Chondrocyte (in vitro differentiated cells): ENCODE measurements around the gene CLEC11A. TPM values are rescaled to one million over a fixed set of nuclear protein-coding genes. Genes with fewer than 3 reads are reported as not detected.
"Not testable (repeated sequence)": the region's sequence is repeated elsewhere in the genome, so short reads cannot be mapped to it uniquely, and the experiment has no call there.

Experiments used
- DNase-seq: peaks from one replicate; pipeline ENCODE4 v3.0.0; 2021; ENCODE audit warnings: mixed read lengths, low spot score
- H3K27ac Mint-ChIP-seq: one replicate; pipeline ENCODE4 v1.8.0; 2021; ENCODE audit warnings: mild to moderate bottlenecking, moderate library complexity, mixed read lengths; ENCODE audit not compliant: unreplicated experiment
- H3K27me3 Mint-ChIP-seq: 2 replicates; pipeline ENCODE4 v1.8.0; 2021; ENCODE audit warnings: low read depth, mixed read lengths
- H3K36me3 Mint-ChIP-seq: 2 replicates; pipeline ENCODE4 v1.8.0; 2021; ENCODE audit warnings: low read depth, mixed read lengths
- H3K4me1 Mint-ChIP-seq: 2 replicates; pipeline ENCODE4 v1.8.0; 2021; ENCODE audit warnings: low read depth, mild to moderate bottlenecking, mixed read lengths
- H3K4me3 Mint-ChIP-seq: one replicate; pipeline ENCODE4 v1.8.0; 2021; ENCODE audit warnings: mild to moderate bottlenecking, moderate library complexity, mixed read lengths; ENCODE audit not compliant: unreplicated experiment
- H3K9me3 Mint-ChIP-seq: 2 replicates; pipeline ENCODE4 v1.8.0; 2021; ENCODE audit warnings: low read depth, mixed read lengths
- total RNA-seq: library from RNA; stranded (reverse); gene quantifications from 3 replicates; pipeline ENCODE4 v1.2.1, GENCODE V29; 2021
- TF ChIP-seq, protein P1 (sequence below): fragments of 200-600 bp; sonication (generic); IDR thresholded peaks from 2 replicates; pipeline ENCODE4 v1.5.0; 2021; ENCODE audit warnings: antibody characterized with exemption, mild to moderate bottlenecking, moderate library complexity

The CLEC11A gene
- total RNA-seq, 1 donor from 2014 or later = 5.1 TPM

DNA sequence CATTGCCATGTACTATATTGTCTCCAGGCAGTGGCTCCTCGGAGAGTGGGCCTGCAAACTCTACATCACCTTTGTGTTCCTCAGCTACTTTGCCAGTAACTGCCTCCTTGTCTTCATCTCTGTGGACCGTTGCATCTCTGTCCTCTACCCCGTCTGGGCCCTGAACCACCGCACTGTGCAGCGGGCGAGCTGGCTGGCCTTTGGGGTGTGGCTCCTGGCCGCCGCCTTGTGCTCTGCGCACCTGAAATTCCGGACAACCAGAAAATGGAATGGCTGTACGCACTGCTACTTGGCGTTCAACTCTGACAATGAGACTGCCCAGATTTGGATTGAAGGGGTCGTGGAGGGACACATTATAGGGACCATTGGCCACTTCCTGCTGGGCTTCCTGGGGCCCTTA, 47.7 kb downstream of the CLEC11A start:
- Mint-ChIP-seq H3K4me1 (no peaks in the 10 kb centered on the region), H3K36me3 (no peaks in the 10 kb centered on the region), H3K27ac (no peak overlapping the region), H3K27me3 (peaks cover 31% of the 10 kb centered on the region), H3K4me3 (no peak overlapping the region), H3K9me3 (no peaks in the 10 kb centered on the region)
- TF ChIP-seq, protein P1, sequence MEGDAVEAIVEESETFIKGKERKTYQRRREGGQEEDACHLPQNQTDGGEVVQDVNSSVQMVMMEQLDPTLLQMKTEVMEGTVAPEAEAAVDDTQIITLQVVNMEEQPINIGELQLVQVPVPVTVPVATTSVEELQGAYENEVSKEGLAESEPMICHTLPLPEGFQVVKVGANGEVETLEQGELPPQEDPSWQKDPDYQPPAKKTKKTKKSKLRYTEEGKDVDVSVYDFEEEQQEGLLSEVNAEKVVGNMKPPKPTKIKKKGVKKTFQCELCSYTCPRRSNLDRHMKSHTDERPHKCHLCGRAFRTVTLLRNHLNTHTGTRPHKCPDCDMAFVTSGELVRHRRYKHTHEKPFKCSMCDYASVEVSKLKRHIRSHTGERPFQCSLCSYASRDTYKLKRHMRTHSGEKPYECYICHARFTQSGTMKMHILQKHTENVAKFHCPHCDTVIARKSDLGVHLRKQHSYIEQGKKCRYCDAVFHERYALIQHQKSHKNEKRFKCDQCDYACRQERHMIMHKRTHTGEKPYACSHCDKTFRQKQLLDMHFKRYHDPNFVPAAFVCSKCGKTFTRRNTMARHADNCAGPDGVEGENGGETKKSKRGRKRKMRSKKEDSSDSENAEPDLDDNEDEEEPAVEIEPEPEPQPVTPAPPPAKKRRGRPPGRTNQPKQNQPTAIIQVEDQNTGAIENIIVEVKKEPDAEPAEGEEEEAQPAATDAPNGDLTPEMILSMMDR = no peak
- DNase-seq = no peak

DNA sequence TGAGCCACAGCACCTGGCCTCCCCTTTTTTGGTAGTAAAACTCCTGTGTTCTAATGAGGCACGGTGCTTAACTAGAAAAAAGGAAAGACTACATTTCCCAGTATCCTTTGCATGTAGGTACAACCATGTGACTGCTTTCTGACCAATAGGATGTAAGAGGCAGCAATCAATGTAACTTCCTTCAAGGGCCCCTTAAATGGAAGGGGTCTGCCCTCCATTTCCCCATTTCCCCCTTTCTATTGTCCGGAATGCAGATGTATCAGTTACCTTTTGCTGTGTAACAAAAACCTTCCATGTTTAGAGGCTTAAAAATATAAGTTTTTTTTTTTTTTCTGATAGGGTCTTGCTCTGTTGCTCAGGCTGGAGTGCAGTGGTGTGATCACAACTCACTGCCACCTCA, 49.3 kb downstream of the CLEC11A start:
- H3K27me3 Mint-ChIP-seq = peaks cover 30% of the 10 kb centered on the region
- H3K27ac Mint-ChIP-seq = no peak overlapping the region
- DNase-seq = no peak
- H3K9me3 Mint-ChIP-seq = no peaks in the 10 kb centered on the region
- H3K36me3 Mint-ChIP-seq = no peaks in the 10 kb centered on the region
- TF ChIP-seq, protein P1 = no peak
- no peak overlapping the region for H3K4me3 Mint-ChIP-seq
- H3K4me1 Mint-ChIP-seq = no peaks in the 10 kb centered on the region

DNA sequence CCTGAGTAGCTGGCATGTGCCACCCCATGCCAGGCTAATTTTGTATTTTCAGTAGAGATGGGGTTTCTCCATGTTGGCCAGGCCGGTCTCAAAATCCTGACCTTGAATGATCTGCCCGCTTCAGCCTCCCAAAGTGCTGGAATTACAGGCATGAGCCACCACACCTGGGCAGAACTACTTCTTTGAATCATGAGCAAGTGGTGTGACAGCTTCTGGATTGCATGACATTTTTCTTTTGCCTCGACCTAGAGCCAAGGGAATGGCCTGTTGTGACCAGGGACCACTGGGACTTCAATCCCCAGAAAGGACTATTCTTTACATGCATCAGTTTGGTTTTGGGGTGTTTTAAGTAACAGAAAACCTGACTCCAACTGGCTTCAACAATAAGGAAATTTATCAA, 49.7 kb downstream of the CLEC11A start:
- not testable (repeated sequence) for H3K27ac Mint-ChIP-seq, H3K4me1 Mint-ChIP-seq, H3K9me3 Mint-ChIP-seq, DNase-seq, H3K4me3 Mint-ChIP-seq, H3K36me3 Mint-ChIP-seq
- H3K27me3 Mint-ChIP-seq = peaks cover 34% of the 10 kb centered on the region

DNA sequence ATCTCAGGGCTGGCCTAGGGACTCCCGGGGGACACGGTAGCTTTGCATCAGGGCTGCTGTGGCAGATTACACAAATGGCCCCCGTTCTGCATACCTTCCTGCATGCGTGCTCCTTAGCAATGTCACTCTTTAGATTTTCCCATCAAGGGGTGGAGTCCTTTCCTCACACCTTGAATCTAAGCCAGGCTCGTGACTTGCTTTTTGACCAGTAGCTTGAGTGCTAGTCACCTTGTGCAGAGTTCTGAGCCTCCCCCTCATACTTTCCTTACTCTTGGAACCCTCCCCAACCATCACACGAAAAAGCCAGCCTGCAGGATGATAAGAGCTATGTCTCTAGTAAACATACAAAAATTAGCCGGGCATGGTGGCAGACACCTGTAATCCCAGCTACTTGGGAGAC, 50.3 kb downstream of the CLEC11A start:
- not testable (repeated sequence) for H3K4me1 Mint-ChIP-seq, H3K9me3 Mint-ChIP-seq, H3K4me3 Mint-ChIP-seq, DNase-seq, H3K36me3 Mint-ChIP-seq, H3K27ac Mint-ChIP-seq
- H3K27me3 Mint-ChIP-seq = peaks cover 38% of the 10 kb centered on the region

Other genes with a start within 250 kb of the CLEC11A start
- gene EMC10, start 246.9 kb upstream of the CLEC11A start, total RNA-seq = 132 to 144 TPM (median 144 TPM) in 3 replicates
- gene GARIN5A, start 246.5 kb upstream of the CLEC11A start, total RNA-seq = 1.7 to 2.1 TPM (median 1.9 TPM) in 3 replicates
- 42.5 to 44.7 TPM (median 43.1 TPM) in 3 replicates for gene JOSD2, start 212.2 kb upstream of the CLEC11A start, total RNA-seq
- gene ASPDH, start 209.5 kb upstream of the CLEC11A start, total RNA-seq = not detected in 3 replicates
- gene LRRC4B, start 154.9 kb upstream of the CLEC11A start, total RNA-seq = 0.31 to 1.2 TPM (median 0.52 TPM) in 3 replicates
- gene SYT3, start 83.5 kb upstream of the CLEC11A start, total RNA-seq = 0.28 to 0.77 TPM (median 0.47 TPM) in 3 replicates
- gene C19orf81, start 73.9 kb upstream of the CLEC11A start, total RNA-seq = 1.7 to 4.3 TPM (median 2.5 TPM) in 3 replicates
- 0.27 to 0.65 TPM (median 0.41 TPM) in 3 replicates for gene SHANK1, start 3.6 kb upstream of the CLEC11A start, total RNA-seq
- gene GPR32, start 47.1 kb downstream of the CLEC11A start, total RNA-seq = not detected in 3 replicates
- gene ACP4, start 67.1 kb downstream of the CLEC11A start, total RNA-seq = not detected in 3 replicates
- gene KLK1, start 100.4 kb downstream of the CLEC11A start, total RNA-seq = not detected in 3 replicates
- gene KLK15, start 110.2 kb downstream of the CLEC11A start, total RNA-seq = not detected in 3 replicates
- gene KLK3, start 131.6 kb downstream of the CLEC11A start, total RNA-seq = not detected in 3 replicates
- gene KLK2, start 150.1 kb downstream of the CLEC11A start, total RNA-seq = not detected in 3 replicates
- gene KLK4, start 188.0 kb downstream of the CLEC11A start, total RNA-seq = not detected in 3 replicates
- gene KLK5, start 229.7 kb downstream of the CLEC11A start, total RNA-seq = 0.38 to 0.42 TPM in 2 of 3 replicates, not detected in the other
- not detected in 3 replicates for gene KLK6, start 246.2 kb downstream of the CLEC11A start, total RNA-seq